Stimulated activated CD8-positive, alpha-beta memory T cell treated with anti-CD3 and anti-CD28 coated beads, Interleukin-15, amount 100 ng/mL, for 4 hours (primary cell): ENCODE data around the gene LEP.
A peak's percentile ranks its signal among the peaks of the same experiment; 100 is the strongest.

Source experiments
- DNase-seq, 2 donors: peaks; one replicate each; pipeline ENCODE4 v3.0.0-alpha.2; 2020; ENCODE audit warnings: low read depth in 2 of 2

Gene LEP

GRCh38 chr7:128240696-128241386, at the start of gene LEP:
Gene LEP, plus strand, starts transcription at chr7:128241278. Its CDS starts 10,741 bp downstream, at chr7:128252019.
- DNase-seq = no peak

DNA sequence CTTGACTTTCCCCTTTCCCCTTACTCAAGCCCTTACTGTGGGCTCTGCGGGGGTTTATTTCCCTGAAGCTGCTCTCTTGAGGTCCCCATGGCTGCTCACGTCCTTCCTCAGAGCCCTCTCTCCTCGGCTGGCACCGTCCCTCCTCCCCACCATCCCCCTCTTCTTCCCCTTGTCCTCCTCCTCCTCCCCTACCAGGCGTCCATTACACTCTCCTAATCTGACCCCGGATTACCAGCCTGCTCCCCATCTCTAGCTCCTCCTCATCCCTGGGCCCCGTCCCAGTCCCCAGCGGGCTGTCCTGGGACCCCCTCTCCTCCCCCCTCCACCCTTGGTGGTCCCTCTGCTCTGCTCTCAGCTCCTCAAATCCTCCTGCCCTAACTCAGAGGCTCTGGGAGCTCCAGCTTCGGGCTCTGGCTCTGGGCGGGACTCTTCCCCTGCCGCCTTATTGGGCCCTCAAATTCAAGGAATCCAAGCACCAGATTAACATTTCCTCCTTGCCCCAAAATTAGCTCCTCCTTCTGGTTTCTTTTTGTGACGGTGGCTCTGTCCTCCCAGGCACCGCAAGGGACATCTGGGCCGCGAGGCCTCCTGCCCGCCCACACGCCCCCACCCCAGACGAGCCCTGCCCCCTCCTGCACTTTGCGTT, 48.5 kb upstream of the LEP start:
- DNase-seq = no peak

DNA sequence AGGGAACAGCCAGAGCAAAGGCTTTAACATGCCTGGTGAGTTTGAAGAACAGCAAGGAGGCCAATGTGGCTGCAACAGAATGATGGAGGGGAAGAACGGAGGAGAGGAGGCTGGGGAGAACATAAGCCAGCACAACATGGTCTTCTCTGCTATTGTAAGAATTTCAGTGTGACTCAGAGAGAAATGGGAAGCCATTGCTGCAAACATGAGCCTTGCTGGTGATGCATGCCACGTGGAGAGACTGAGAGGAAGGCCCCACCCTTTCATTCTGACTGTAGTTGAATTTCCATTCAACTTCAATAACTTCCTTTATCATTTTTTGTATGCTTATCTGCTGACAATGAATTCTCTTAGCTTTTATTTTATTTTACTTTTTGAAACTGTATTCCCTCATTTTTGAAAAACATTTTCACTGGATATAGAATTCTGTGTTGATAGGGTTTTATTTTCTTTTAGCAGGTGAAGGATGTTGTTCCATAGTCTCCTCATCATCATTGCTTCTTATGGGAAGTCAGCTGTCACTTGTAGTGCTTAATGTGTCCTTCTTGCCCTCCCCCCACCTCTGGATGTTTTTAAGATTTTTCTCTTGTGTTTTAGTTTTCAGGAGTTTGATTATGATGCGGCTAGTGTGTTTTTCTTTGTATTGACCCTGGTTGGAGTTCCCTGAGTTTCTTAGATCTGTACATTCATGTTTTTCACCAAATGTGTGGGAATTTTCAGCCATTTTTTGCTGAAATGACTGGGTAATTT, 46.4 kb upstream of the LEP start:
- DNase-seq = no peak

DNA sequence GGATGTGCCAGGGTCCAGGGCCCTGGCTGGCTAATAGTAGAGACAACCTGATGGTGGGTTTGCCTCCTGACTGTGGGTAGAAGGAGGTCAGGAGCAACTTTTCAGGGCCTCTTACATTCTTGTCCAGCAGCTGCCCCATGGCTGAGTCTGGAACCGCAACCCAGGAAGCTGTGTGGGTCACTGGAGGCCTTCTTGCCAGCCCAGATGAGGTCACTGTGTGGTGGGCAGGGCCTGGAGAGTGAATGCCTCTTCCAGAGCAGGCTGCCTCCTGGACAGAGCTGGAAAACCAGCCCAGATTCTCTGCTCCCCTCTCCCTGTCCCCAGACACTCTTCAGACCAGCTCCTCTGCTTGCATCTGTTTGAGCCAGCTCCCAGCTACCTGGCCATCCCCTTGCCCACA, 43.5 kb upstream of the LEP start:
- DNase-seq = no peak

- DNase-seq = no peak
Measured at GRCh38 chr7:128197989-128198580, 43.0 kb upstream of the LEP start.

DNA sequence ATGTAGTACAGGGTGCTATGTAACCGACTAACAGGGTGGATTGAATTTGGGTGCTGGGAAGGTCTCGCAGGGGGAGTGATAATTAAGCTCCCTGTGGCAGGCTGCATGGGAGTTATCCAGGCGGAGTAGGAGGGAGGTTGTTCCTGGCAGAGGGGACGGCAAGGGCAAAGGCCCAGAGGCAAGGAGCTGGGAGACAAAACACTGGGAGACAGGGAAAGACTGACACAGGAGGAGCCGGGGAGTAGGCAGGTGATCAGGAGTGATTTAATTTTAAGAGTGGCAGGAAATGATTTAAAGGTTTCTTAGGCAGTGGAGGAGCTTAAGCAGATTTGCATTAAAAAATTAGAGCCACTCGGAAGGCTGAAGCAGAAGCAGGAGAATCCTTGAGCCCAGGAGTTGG, 40.7 kb upstream of the LEP start:
- DNase-seq = no peak

DNA sequence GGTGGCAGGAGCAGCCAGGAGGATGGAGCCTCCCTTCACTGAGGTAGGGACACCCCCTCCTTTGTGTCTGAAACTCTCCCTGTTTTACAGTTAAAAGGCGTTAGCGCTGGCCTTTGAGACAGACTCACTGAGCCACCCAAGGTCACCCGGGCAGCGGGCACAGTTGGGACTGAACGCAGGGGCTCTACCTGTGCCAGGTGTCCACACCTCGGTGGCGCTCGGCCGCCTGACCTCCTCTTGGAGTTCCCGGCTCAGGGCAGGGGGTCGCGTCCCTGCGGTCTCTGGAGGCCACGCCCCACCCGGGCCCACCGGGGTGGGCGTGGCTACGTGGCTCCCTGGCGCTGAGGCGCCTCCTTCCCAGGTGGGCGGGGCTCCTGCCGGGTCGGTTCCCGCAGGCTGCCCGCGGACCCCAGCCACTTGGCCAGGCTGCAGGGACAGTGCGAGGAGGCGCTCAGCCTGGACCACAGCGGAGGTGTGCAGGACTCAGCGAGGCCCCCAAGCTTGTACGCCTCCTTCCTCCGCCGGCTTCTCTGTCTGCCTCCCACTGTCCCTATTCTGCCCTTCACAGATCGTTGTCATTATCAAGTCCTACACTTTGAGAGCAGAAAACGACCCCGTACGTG, 39.9 kb upstream of the LEP start:
- no peak for DNase-seq

DNA sequence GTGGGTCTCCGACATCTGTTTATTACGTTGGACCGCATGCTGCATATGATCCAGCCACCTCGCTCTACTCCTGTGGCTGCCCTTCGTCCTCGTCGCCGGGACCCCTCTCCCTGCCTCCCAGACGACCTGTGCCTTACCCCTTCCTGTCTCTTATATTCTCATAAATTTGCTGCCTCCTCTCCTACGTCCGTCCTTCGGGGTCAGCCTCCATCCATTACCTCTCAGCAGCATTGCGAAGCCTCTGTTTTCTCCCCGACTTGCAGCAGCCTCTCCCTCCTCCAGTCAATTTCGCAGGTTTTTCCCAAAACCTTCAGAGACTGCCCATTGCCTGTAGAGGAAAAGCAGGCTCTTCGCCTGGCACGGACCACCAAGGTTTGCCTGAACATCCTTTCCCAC, 39.4 kb upstream of the LEP start:
- no peak for DNase-seq

DNA sequence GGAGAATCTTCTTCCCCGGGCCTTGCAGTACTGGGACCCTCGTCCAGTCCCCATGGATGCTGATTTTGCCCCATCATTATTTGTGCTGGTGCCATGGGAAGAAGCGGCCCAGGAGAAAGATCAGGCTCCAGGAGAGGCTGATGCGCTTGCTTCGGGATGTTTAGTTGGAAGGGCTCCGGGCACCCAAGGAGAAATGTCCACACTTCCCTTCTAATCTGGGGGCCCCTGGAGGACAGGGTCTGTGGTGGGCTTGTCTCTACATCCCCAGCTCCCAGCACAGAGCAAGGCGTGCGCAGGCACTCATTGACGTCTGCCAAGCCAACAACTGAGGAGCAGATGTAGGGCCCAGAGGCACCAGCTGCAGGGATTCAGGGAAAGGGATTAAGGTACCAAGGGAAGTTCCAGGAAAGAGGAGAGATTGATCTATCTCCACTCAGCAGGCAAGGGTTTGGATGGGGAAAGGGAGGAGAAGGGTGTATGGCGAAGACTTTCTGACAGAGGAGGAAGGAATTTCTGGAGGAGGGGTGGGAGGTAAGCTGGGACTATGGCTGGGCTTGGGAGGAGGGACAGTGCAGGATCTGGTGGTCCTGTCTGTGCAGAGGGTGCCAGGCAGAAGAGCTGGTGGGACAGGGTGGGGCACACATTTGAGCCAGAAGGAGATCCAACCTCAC, 38.7 kb upstream of the LEP start:
- DNase-seq = no peak

GRCh38 chr7:128203047-128203491, 38.0 kb upstream of the LEP start:
- no peak for DNase-seq

DNA sequence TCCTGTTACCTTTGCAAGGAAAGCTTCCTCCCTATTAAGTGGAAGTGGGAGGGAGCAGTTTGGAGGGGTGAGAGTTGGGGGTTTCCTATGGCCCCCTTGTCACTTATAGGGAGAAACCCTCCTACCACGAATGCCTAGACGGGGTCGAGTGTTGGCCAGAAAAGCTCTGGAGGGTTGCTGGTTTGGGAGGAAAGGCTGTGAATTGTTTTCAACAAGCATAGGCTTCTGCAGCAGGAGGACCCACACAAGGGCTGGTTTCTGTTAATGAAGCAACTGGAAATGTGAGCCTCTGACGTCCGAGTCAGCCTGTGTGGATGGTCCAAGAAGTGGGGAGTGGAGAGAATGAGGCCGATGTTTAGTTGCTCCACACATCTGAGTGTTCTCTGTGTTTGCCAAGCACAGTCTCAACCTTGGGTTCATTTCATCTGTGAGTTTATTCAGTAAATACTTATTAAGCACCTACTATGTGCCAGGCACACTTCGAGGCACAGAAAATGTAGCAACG, 37.3 kb upstream of the LEP start:
- DNase-seq = no peak

GRCh38 chr7:128204455-128204854, 36.6 kb upstream of the LEP start:
- no peak for DNase-seq

DNA sequence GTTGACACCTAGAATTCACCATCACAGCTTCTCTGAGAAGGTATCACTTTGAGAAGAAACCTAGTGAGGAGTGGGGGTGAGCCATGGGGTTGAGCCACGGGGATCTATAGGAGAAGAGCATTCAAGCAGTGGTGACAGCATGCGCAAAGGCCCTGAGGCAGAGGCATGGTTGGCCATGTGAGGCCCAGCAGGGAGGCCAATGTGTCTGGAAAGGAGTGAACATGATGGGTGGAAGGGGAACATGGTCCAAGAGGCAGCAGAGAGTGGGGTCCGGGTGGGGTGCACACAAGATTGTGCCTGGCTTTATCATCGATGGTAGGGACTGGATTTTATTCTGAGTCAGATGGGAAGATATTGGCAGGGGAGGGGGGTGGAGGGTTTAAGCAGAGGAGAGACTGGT, 36.0 kb upstream of the LEP start:
- DNase-seq = no peak

DNA sequence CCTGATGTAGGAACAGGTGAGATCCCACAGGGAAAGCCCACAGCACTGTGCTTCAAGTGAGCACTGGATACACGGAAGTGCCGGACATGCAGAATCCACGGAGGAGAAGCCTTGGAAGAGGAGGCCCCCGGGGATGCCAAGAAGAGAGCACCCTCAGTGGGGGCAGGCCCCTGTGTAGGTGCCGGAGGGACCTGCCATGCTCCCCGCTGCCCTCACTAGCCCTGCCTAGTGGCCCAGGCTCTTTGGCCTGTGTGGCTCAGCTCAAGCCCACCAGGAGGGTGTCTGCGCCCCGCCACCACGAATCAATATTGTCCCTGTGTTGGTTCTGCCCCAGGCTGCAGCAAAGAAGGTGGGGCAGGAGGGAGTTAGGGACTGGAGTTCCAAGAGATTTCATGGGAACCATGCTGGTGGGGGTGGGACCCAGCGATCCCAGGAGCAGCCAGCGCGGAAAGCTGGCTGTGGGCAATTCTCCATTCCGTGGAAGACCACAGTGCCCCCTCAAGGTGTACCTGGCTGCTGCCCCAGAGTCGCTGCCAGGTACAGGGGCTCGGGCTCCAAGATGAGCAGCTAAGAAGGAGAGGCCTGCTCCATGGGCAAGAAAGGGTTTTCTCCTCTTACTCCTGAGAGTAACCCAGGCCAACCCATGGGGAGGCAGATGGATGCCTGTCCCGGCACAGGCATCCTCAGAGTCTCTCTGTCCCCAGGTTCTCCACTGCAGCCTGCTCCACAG, 34.9 kb upstream of the LEP start:
- no peak for DNase-seq

DNA sequence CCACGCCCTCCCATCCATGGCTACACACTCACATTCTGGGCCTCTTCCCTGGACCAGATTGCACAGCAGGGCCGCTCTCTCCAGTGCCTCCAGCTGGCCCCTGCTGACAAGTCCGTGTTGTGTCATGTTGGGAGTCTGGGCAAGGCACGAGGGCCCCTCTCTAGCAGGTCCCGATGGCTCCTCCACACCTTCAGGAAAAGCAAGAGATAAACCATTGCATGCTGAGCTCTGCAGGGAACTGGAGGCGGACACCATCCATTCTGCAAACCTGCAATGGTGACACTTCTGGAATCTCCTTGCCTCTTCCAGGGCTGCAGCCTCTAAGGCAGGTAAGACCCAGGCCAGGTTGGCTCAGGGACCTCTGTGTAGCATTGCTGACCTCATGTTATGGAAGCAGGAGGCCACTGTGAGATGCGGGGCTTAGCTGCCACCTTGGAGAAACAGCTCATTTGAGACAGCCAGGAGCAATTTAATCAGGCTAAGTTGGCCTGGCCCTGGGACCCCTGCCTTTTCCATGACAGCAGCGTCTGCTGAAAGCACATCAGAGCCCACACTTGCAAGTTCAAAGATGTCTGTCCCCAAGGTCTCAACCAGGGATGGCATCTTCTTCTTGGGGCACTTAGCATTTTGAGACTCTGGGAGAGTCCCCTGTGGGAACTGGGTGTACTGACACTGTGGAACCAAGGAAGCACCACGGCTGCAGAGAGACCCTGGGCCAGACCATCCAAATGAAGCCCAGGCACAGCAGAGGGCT, 34.2 kb upstream of the LEP start:
- DNase-seq = no peak

DNA sequence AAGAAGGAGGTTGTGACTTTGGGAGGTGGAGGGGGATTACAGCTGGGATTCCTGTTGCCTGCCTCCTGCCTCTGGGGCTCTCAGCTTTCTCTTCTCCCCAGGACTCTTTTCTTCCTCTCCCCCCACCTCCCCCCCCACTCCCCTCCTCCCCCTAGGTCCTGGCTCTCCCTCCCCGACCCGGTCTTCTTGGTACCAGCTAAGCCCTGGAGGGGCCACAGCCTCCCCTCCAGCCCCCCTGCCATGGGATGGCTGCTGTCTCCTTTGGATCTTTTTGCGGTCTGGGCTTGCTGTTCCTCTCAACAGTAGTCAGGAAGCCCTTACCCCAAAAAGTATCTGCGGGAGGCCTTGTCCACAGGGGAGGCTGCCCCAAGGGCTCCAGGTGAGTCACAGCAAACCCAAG, 33.5 kb upstream of the LEP start:
- DNase-seq = no peak

GRCh38 chr7:128209229-128210035, 31.6 kb upstream of the LEP start:
- peak; percentile 29 to 34 for DNase-seq

DNA sequence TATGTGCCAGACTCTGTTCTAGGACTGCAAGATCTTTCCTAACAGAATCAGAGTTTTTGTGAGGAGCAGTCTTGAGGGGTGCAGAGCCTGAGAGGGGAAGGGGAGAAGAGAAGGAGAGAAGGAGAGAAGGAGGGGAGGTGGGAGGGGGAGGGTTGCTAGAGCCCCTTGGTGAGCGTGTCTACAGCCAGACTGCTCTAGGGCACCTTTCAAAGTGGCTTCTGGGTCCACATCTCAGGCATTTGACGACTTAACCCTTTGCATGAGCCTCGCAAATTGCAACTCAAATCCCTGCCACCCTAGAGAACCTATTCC, 31.1 kb upstream of the LEP start:
- no peak for DNase-seq
